Activated T-cell treated with anti-CD3 and anti-CD28 coated beads, Interleukin-2, amount 50 U/mL, for 24 hours (primary cell): Measurements from ENCODE around the gene SLC22A23.

Experiments used
- DNase-seq: peaks from one replicate; pipeline ENCODE4 v3.0.0-alpha.2; 2020
- H3K27ac Mint-ChIP-seq: 2 replicates; pipeline ENCODE4 v1.8.0; 2020; ENCODE audit warnings: mild to moderate bottlenecking, mixed read lengths
- H3K27me3 Mint-ChIP-seq: 2 replicates; pipeline ENCODE4 v1.8.0; 2020; ENCODE audit warnings: mixed read lengths
- H3K36me3 Mint-ChIP-seq: 2 replicates; pipeline ENCODE4 v1.8.0; 2020; ENCODE audit warnings: low read depth, mixed read lengths
- H3K4me1 Mint-ChIP-seq: 2 replicates; pipeline ENCODE4 v1.8.0; 2020; ENCODE audit warnings: low read depth, mixed read lengths
- H3K4me3 Mint-ChIP-seq: 2 replicates; pipeline ENCODE4 v1.8.0; 2020; ENCODE audit warnings: mild to moderate bottlenecking, moderate library complexity, mixed read lengths
- H3K9me3 Mint-ChIP-seq: 2 replicates; pipeline ENCODE4 v1.8.0; 2020; ENCODE audit warnings: mixed read lengths

The SLC22A23 gene

DNA sequence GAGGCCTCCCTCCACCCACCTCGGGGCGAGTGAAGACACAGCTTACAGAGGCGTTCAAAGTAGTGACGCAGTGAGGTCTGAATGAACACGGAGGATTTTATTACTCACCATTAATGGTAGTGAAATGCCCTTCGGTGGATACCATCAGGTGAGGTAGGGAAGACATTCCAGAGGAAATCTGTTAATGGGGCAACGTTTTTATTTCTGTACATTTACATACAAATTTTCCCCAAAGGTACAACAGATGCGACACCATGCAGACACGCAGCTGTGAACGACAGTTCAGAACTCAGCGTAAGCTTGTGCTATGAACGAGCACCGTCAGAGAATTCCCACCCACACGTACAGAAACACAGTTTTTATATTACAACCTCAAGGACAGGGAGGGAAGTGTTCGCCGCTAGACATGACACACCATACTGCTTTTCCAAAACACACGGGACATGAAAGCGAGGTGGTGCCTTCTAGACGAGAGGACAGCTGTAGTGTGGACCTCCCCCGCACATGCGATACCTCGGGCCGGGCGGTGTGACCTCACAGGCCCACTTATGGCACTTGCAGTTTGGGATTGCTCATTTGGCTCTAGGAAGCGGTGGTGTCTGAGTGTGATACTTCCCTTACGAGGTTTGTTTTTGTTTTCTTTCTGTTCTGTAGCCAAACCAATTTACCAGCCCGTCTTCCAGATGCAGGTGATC is 187.4 kb downstream of the SLC22A23 start:
- H3K27me3 Mint-ChIP-seq = no peaks in the 10 kb centered on the region
- peaks cover 44% of the 10 kb centered on the region for H3K4me1 Mint-ChIP-seq
- no peak for DNase-seq
- H3K4me3 Mint-ChIP-seq = no peak overlapping the region
- peaks cover 84% of the 10 kb centered on the region for H3K36me3 Mint-ChIP-seq
- H3K27ac Mint-ChIP-seq = peak overlapping the region; percentile 11
- H3K9me3 Mint-ChIP-seq = no peaks in the 10 kb centered on the region

DNA sequence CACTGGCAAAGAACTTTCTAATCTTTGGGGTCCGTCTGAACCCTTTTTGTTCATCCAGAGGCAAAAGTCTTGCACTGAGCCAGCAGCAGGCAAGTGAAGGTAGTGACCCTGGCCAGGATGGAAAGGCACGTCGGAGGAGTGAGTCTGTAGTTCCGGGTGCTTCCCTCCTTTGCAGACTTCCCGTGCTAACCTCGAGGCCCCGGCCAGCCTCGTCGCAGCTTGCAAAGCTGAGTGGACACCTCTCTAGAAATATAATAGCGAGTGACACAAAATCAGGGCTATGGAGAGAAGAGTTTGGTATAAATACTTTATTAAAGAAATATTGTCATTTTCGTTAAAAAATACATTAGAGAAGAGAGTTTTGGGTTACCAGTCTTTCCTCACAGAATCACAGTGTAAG is 188.2 kb downstream of the SLC22A23 start:
- H3K27me3 Mint-ChIP-seq = no peaks in the 10 kb centered on the region
- no peak overlapping the region for H3K27ac Mint-ChIP-seq
- no peaks in the 10 kb centered on the region for H3K9me3 Mint-ChIP-seq
- no peak overlapping the region for H3K4me3 Mint-ChIP-seq
- H3K4me1 Mint-ChIP-seq = peaks cover 43% of the 10 kb centered on the region
- no peak for DNase-seq
- H3K36me3 Mint-ChIP-seq = peaks cover 89% of the 10 kb centered on the region

DNA sequence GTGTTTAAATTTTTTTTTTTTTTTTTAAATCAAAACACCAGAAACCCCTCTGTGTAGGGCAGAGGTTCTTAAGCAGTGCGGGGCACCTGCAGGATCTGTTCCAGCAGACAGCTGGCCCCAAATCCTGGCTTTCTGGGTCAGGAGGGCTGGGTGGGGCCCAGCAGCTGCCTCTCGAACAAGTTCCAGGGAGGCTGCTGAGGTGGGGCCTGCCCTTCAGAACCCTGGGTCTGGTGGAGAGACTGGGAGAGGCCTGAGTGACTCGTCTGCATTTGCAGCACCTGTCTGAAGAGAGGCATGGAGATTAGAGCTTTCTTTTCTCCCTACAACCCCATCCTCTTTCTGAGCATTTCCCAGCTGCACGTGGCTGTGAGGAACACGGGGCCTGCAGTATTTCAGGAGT is 189.7 kb downstream of the SLC22A23 start:
- H3K27ac Mint-ChIP-seq = no peak overlapping the region
- peaks cover 45% of the 10 kb centered on the region for H3K4me1 Mint-ChIP-seq
- no peak overlapping the region for H3K4me3 Mint-ChIP-seq
- no peaks in the 10 kb centered on the region for H3K27me3 Mint-ChIP-seq
- peaks cover 89% of the 10 kb centered on the region for H3K36me3 Mint-ChIP-seq
- H3K9me3 Mint-ChIP-seq = no peaks in the 10 kb centered on the region
- no peak for DNase-seq

DNA sequence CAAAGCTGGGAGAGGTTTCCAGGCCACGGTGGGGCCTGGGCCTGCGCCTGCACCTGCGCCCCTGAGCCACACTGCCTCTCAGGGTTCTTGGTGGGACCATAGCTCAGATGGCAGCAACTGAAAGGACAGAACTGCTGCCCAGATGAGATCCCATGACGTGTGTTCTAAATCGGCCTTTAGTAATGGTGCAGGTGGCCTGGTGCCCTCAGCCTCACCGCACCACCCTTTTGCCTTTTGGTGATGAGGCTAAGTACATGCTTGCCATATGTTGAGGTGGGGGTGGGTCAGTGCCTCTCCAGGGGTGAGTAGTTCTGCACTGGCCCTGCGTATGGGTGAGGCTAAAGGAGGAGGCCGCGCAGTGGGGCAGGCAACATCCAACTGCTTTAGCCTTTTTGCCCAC is 190.7 kb downstream of the SLC22A23 start:
- DNase-seq = no peak
- Mint-ChIP-seq H3K27me3 (no peaks in the 10 kb centered on the region), H3K4me3 (no peak overlapping the region), H3K27ac (no peak overlapping the region), H3K4me1 (peaks cover 51% of the 10 kb centered on the region), H3K36me3 (peaks cover 89% of the 10 kb centered on the region), H3K9me3 (no peaks in the 10 kb centered on the region)

DNA sequence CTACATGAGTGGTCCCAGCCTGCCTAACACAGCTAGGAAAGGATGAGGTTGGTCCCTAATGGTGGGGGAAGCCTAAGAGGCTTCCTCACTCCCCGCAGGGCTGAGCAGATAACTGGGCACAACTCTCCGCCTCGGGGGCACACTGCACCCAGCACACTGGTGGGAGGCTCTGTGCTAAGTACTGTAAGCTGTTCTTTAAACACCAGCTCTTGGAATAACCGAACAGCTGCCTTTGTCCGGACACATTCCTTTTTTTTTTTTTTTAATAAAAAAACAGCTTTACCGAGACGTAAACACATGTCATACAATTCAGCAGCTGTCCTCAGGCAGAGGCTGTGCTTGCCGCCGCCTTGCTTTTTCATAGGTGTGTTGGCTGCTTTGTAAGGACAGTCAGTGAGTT is 191.2 kb downstream of the SLC22A23 start:
- H3K36me3 Mint-ChIP-seq = peaks cover 89% of the 10 kb centered on the region
- no peak overlapping the region for H3K27ac Mint-ChIP-seq
- DNase-seq = no peak
- no peaks in the 10 kb centered on the region for H3K27me3 Mint-ChIP-seq
- H3K4me3 Mint-ChIP-seq = no peak overlapping the region
- H3K9me3 Mint-ChIP-seq = no peaks in the 10 kb centered on the region
- H3K4me1 Mint-ChIP-seq = peaks cover 56% of the 10 kb centered on the region

DNA sequence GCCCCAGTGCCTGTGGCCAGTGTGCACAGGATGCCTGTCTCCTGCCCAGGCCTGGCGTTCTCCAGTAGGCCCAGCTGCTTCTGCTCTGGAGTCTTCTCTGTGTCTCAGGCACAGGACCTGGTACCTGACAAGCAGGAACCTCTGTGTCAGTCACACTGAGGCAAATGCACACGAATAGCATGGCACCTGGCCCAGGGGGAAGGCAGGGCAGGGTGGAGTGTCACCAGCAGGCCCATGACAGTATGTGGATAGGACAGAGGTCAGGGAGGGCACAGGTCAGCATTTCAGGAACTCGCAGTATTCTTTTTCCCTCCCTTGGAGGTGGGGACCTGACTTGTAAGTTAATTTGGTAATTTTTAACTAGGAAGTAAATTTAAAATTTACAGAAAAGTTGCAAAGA is 192.5 kb downstream of the SLC22A23 start:
- Mint-ChIP-seq H3K27ac (peak overlapping the region; percentile 65), H3K4me3 (no peak overlapping the region), H3K27me3 (no peaks in the 10 kb centered on the region), H3K36me3 (peaks cover 87% of the 10 kb centered on the region), H3K4me1 (peaks cover 59% of the 10 kb centered on the region), H3K9me3 (no peaks in the 10 kb centered on the region)
- no peak for DNase-seq

DNA sequence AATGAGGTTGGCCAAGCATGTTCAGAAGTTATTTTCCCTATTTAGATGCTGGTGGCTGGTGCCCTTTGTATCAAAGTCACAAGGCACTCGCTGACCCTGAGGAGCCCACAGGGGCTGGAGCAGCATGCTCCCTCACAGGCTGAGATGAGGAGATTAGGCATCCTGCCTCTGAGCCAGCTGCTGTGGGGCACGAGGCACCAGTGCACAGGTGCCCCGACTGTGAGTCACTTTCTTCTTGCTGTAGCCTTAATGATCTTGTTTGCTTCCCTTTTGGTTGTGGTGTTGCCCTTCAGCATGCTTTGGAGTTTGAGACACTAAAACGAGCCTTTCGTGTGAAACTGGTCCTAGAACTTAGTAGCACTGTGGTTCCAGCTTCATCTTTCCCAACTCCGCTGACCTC is 193.8 kb downstream of the SLC22A23 start:
- no peaks in the 10 kb centered on the region for H3K27me3 Mint-ChIP-seq
- no peaks in the 10 kb centered on the region for H3K9me3 Mint-ChIP-seq
- H3K27ac Mint-ChIP-seq = peak overlapping the region; percentile 0
- peaks cover 53% of the 10 kb centered on the region for H3K4me1 Mint-ChIP-seq
- no peak overlapping the region for H3K4me3 Mint-ChIP-seq
- peaks cover 76% of the 10 kb centered on the region for H3K36me3 Mint-ChIP-seq
- no peak for DNase-seq

DNA sequence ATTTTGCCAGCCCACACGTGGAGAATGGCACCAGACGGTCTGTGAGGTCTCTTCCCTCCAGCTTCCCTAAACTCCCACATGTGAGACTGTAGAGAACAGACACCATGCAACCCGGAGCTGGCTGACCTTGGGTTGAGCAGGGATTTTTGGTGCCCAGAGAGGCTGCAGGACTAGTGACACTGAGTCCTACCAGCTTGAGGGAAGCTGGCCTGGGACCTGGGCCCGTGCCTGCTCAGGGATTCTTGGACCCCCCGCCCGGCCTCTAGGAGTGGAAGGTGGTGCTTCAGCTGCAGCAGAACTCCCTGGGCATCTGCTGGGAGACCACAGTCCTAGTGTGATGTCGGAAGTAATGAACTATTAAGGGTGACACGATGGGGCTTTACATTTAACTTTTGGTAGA is 194.9 kb downstream of the SLC22A23 start:
- DNase-seq = no peak
- H3K27ac Mint-ChIP-seq = peak overlapping the region; percentile 80
- peaks cover 67% of the 10 kb centered on the region for H3K36me3 Mint-ChIP-seq
- H3K4me3 Mint-ChIP-seq = peak overlapping the region; percentile 99
- H3K27me3 Mint-ChIP-seq = peaks cover 3% of the 10 kb centered on the region
- H3K9me3 Mint-ChIP-seq = no peaks in the 10 kb centered on the region
- peaks cover 47% of the 10 kb centered on the region for H3K4me1 Mint-ChIP-seq

DNA sequence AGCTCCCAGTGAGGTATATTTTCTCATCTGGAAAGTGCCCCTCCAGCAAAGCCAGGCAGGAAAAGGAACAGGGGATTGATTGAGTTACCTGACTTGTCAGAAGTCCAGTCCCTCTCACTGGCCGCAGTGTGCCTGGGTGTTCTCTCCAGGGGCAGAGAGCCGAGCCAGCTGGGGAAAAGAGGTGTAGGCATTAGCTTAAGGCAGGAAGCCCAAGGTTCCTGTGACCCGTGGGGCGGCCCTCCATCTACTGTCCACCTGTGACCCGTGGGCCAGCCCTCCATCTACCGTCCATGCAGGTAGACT is 195.4 kb downstream of the SLC22A23 start:
- Mint-ChIP-seq H3K4me1 (peaks cover 46% of the 10 kb centered on the region), H3K27me3 (peaks cover 3% of the 10 kb centered on the region), H3K4me3 (peak overlapping the region; percentile 99), H3K27ac (peak overlapping the region; percentile 80), H3K9me3 (no peaks in the 10 kb centered on the region), H3K36me3 (peaks cover 66% of the 10 kb centered on the region)
- no peak for DNase-seq

DNA sequence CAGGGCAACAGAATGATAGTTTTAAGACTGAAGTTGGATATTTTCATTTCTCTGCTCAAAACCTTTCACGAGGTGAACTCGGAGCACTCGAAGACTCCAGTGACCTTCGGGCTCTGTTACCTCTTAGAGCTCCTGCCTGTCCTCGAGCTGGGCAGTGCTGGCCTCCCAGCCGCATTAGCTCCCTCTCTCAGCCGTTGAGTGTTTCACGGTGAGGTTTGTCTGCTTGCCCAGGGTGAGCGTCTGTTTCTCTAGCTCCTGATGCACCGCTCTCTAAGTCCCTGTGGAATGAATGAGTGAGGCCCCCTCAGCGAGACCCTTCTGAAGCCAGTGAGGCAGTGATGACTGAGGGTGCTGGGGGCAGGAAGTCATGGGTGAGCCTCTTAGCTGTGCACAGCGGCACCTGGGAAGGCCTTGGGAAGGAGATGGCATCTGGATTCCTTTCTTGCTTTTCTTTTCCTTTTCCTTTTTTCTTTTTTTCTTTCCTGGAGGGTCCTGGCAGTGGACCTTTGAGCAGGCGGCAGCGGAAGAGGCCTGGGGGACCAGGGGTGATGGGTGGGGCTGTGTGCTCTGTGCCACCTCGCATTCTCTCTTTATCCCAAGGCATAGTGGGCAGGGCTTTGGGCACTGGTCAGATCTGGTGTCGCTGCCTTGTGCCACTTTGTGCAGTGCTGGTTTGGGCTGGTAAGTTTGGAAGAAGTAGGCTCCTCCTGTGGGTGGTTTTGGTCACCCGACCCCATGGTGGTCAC is 195.9 kb downstream of the SLC22A23 start:
- no peak for DNase-seq
- H3K4me1 Mint-ChIP-seq = peaks cover 42% of the 10 kb centered on the region
- peaks cover 3% of the 10 kb centered on the region for H3K27me3 Mint-ChIP-seq
- no peaks in the 10 kb centered on the region for H3K9me3 Mint-ChIP-seq
- H3K36me3 Mint-ChIP-seq = peaks cover 61% of the 10 kb centered on the region
- H3K4me3 Mint-ChIP-seq = peak overlapping the region; percentile 99
- peak overlapping the region; percentile 80 for H3K27ac Mint-ChIP-seq

DNA sequence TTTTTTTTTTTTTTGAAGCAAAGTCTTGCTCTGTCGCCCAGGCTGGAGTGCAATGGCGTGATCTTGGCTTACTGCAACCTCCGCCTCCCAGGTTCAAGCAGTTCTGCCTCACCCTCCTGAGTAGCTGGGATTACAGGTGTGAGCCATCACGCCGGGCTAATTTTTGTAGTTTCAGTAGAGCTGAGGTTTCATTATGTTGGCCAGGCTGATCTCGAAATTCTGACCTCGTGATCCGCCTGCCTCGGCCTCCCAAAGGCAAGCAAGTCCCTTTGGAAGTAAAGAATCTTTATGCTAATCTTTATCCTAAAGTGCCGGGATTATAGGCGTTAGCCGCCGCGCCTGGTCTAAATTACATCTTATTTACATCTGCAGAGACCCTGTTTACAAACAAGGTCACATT is 196.6 kb downstream of the SLC22A23 start:
- Mint-ChIP-seq H3K36me3 (peaks cover 58% of the 10 kb centered on the region), H3K27me3 (peaks cover 3% of the 10 kb centered on the region), H3K4me3 (peak overlapping the region; percentile 99), H3K4me1 (peaks cover 42% of the 10 kb centered on the region), H3K9me3 (no peaks in the 10 kb centered on the region), H3K27ac (peak overlapping the region; percentile 80)
- DNase-seq = no peak

DNA sequence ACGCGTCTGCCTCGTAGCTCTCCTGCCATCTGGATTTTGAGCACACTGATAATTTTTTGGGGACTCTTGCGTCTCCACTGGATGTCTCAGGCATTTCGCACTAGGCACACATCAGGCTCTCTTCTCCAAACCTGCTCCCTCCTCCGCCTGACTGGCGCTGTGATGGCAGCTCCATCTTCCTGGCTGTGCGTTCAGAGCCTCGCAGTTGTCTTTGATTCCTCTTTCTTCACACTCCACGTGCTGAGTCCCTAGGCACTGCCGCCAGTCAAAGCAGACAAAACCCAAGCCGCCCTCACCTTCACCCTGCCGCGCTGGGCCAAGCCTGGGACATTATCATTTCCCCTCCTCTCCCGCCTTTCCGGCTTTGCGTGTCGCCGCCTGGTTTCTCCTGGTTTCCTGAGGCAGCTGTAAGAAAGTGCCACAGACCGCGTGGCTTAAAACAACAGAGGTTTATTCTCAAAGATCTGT is 197.3 kb downstream of the SLC22A23 start:
- H3K9me3 Mint-ChIP-seq = no peaks in the 10 kb centered on the region
- peaks cover 37% of the 10 kb centered on the region for H3K4me1 Mint-ChIP-seq
- DNase-seq = no peak
- peak overlapping the region; percentile 99 for H3K4me3 Mint-ChIP-seq
- peaks cover 3% of the 10 kb centered on the region for H3K27me3 Mint-ChIP-seq
- peak overlapping the region; percentile 97 for H3K27ac Mint-ChIP-seq
- peaks cover 50% of the 10 kb centered on the region for H3K36me3 Mint-ChIP-seq

DNA sequence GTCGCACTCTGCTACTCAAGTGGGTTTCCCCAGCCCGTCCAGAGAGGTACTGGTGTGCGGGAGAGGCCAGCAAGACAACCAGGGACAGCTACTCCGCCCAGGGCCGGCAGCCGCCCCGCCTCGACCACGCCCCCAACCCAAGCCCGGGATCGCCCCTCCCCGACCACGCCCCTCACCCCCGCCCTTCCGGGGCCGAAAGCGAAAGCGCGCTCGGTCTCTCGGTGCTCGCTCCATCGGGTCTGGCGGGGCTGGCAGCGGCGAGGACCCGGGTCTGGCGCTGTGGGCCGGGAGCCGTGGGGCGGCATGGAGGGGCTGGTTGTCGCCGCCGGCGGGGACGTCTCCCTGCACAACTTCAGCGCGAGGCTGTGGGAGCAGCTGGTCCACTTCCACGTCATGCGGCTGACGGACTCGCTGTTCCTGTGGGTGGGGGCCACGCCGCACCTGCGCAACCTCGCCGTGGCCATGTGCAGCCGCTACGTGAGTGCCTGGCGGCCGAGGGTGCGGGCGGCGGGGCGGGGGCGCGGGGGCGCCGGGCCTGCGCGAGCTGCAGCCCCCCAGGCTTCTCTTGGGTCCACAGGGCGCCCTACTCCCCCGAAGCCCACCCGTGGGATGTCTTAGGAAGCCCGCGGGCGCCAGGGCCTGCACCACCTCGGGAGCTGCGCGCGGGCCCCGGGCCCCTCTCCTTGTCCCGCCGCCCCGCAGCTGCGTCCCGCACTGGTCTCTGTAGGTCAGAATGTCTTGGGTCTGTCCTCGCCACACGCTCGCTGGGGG is 197.9 kb downstream of the SLC22A23 start, which contains the start of gene PSMG4:
TSS of gene PSMG4 (plus strand) at position 228 of the 771 bp plus-strand sequence. CDS start at position 304, 76 bp downstream.
- H3K36me3 Mint-ChIP-seq = peaks cover 44% of the 10 kb centered on the region
- H3K27ac Mint-ChIP-seq = peak within 1 kb of the TSS; percentile 97
- peak; percentile 98 for DNase-seq
- peaks cover 3% of the 10 kb centered on the region for H3K27me3 Mint-ChIP-seq
- H3K4me1 Mint-ChIP-seq = peaks cover 36% of the 10 kb centered on the region
- H3K4me3 Mint-ChIP-seq = peak within 1 kb of the TSS; percentile 99
- H3K9me3 Mint-ChIP-seq = peaks cover 5% of the 10 kb centered on the region

DNA sequence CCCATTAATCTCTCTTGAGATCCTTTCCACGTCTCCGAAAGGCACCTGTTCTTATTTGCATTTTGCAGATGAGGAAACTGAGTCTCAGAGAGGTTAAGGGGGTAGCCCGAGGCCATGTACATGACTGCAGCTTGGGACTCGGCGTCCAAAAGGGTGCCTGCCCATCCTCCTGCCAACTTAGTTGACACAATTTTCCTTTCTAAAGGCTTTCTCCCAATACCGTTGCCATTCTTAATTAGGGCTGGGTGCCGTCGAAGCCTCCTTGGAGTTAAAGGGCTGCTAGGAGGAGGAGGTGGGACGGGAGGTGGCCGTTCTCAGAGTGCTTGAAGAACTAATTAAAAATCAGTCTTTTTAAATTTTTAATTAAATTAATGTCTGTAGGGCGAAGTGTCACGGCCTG is 198.6 kb downstream of the SLC22A23 start:
- H3K9me3 Mint-ChIP-seq = peaks cover 5% of the 10 kb centered on the region
- H3K4me3 Mint-ChIP-seq = peak overlapping the region; percentile 80
- H3K27ac Mint-ChIP-seq = no peak overlapping the region
- peaks cover 3% of the 10 kb centered on the region for H3K27me3 Mint-ChIP-seq
- H3K36me3 Mint-ChIP-seq = peaks cover 37% of the 10 kb centered on the region
- DNase-seq = no peak
- H3K4me1 Mint-ChIP-seq = peaks cover 29% of the 10 kb centered on the region

DNA sequence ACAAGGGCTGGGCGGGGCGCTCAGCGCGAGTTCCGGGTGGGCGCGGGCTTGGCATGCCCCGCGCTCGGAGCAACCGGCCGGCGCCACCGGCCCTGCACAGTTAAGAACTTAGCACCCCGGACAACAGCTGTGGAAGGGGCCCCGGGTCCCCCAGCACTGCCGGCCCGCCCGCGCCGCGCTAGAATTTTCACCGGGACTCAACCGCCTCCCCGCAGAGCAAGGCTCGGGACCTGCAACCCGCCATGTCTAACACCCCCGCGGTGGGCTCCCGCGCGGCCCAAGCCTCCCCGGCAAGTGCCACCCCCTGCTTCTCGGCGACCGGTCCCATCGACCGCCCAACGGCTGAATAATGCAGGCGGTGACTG is 203.3 kb downstream of the SLC22A23 start:
- H3K9me3 Mint-ChIP-seq = peaks cover 5% of the 10 kb centered on the region
- H3K4me3 Mint-ChIP-seq = no peak overlapping the region
- H3K27me3 Mint-ChIP-seq = peaks cover 21% of the 10 kb centered on the region
- H3K27ac Mint-ChIP-seq = no peak overlapping the region
- H3K4me1 Mint-ChIP-seq = peaks cover 4% of the 10 kb centered on the region
- H3K36me3 Mint-ChIP-seq = no peaks in the 10 kb centered on the region
- DNase-seq = no peak
